CD4-positive, alpha-beta T cell treated with Interleukin-17A for 1 hour (primary cell): ENCODE measurements around the gene SCCPDH.
"Not testable (repeated sequence)": the region's sequence is repeated elsewhere in the genome, so short reads cannot be mapped to it uniquely, and the experiment has no call there.

ENCODE experiments used
- DNase-seq: peaks from one replicate; pipeline ENCODE4 v3.0.0-alpha.2; 2020

SCCPDH gene

GRCh38 chr1:246803373-246803772, 79.2 kb downstream of the SCCPDH start:
- DNase-seq, result no peak

GRCh38 chr1:246803883-246804282, 79.7 kb downstream of the SCCPDH start:
- DNase-seq, result no peak

GRCh38 chr1:246805135-246805716, 81.0 kb downstream of the SCCPDH start:
- no peak for DNase-seq

GRCh38 chr1:246809473-246809872, 85.3 kb downstream of the SCCPDH start:
- DNase-seq, result no peak

GRCh38 chr1:246811985-246812384, 87.8 kb downstream of the SCCPDH start:
- DNase-seq, result no peak

GRCh38 chr1:246813325-246813724, 89.1 kb downstream of the SCCPDH start:
- DNase-seq, result not testable (repeated sequence)

- no peak for DNase-seq
Observed at GRCh38 chr1:246814890-246815289, 90.7 kb downstream of the SCCPDH start.

- no peak for DNase-seq
Observed at GRCh38 chr1:246815693-246816270, 91.6 kb downstream of the SCCPDH start.
